ENCODE results near the gene UCP1.
A peak's percentile ranks its signal among the peaks of the same experiment; 100 is the strongest.
"Not testable (repeated sequence)": the region's sequence is repeated elsewhere in the genome, so short reads cannot be mapped to it uniquely, and the experiment has no call there.

UCP1 gene

DNA sequence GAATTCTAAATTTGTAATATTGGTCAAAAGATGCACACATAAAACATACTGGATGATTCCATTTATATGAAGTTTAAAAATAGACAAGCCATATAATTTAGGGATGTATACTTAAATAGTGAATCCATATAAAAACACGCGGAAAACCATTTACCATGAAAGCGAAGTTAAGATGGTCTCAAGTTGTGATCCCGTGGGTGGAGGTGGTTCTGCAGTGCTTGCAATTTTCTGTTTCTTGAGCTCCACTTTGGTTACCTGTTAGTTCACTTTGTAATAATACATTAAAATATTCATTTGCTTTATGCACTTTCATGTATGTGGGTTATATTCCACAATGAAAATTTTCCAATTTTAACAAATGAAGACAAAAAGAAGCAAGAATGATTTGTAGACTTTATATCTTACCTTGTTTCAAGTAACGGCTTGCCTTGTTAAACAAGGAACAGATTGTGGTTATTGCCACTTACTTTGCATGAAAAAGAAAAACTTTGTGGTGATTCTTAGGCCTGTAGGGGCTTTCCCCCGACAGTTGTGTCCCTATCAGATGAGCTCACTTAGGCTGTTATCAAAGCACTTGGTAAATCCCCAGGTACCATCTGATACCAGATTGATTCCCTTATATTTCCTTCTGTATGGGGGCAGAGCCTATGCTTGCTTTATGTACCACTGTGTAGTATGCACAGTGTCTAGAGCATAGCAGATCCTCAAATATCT is 12.2 kb downstream of the UCP1 start:
- FAIRE-seq (no peak), DNase-seq (ENCODE audit: insufficient read length, low spot score) (no peak)

DNA sequence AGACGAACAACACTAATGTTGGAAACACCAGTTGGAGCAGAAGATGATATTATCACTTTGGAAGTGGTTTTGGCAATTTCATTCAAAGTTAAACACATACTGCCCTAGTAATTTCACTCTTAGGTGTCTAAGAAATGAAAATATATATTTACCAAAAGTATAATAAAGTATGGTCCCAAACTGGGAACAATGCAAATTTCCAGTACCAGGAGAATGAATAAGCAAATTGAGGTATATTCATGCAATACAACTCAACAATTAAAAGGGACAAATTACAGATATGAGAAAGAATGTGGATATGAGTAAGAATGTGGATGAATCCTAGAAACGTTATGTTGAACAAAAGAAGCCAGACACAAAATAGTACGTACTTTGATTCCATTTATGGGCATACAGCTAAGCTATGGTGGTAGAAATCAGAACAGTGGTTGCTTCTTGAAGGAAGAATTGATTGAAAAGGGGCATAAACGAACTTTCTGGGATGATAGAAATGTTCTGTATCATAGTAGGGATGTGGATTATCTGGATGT is 34.7 kb downstream of the UCP1 start:
- DNase-seq (ENCODE audit: insufficient read length, low spot score) (no peak), FAIRE-seq (no peak)

DNA sequence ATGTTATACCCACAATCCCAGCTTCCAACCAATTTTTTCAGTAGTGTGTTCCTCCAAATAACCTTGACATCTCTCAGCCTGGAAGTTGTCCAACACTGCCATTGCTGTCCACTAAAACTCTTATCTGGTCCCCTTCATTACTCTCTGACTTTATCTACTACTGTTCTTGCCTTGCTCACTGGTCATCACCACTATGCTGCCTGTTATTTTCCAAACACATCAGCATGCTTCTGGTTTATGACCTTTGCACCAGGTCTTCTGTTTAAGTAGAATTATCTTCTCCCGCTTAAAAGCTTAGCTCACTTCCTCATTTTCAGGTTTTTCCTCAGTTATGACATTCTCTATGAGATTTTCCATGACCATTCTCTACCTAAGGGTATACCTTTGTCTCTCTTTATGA is 39.3 kb downstream of the UCP1 start:
- DNase-seq (ENCODE audit: insufficient read length, low spot score), result no peak
- no peak for FAIRE-seq

DNA sequence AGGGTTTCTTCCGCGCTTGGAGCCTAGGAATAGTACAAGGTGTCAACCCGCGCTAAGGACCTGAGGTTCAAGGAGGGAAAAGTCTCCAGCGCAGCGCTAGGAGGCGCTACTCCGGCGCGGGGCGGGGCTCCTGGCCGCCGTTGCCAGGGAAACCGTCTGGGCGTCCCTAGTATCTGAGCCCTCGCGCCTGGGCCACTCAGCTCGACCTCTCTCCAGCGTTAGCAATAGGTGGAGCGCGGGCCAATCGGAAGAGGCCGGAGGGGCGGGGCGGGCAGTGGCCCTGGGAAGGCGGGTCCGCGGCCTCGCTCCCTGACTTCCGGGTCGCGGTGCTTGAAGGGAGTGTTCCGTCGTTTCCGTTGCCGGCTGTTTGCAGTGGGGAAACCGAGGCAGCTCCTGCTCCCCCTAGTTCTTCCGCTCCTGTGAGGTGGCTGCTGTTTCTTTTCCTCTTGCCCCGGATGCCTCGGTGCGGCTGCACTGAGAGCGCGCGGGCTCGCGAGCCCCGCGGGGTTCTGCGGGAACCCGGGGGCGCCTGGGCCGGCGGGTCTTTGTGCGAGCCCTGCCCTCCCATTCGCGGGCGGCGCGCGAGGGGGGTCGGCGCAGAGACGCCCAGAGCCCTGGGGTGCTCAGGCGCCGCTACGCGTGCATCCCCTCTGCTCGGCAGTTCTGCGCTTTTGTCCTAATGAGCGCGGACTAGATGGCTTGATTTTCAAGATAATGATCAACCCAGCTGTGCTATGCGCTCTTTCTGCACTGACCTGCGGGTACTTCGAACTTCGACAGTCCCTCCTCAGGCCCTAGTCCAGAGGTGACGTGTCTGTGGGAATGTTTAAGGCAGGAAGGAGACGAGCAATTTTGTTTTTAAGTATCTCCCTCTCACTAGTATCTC is 44.7 kb downstream of the UCP1 start, which contains the start of gene ELMOD2:
TSS of gene ELMOD2 (plus strand) at position 312 of the 886 bp plus-strand sequence. CDS start 1,261 bp downstream, outside the sequence.
- peak; percentile 93 for FAIRE-seq
- DNase-seq (ENCODE audit: insufficient read length, low spot score), result peak; percentile 95

DNA sequence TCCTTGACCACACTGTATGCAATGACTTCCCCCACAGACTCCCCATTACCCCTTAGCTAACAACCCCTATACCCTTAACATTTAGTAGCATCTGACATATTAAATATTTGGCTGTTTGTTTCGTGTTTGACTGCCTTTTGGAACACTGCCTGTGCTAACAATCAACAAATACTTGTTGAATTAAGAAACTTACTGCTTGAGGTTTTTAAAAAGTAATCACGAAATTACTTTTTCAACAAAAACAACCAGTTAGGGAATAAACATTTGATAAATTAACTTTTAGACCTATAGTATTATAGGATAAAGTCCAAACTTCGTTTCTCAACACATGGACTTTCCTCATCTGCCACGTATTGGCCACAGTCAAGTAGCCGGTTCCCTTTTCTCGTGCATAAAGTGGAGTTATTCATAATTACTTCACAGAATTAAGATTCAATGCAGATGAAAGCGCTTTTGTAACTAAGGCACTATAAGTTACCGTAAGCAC is 45.3 kb downstream of the UCP1 start:
- no peak for DNase-seq (ENCODE audit: insufficient read length, low spot score)
- FAIRE-seq, result no peak

DNA sequence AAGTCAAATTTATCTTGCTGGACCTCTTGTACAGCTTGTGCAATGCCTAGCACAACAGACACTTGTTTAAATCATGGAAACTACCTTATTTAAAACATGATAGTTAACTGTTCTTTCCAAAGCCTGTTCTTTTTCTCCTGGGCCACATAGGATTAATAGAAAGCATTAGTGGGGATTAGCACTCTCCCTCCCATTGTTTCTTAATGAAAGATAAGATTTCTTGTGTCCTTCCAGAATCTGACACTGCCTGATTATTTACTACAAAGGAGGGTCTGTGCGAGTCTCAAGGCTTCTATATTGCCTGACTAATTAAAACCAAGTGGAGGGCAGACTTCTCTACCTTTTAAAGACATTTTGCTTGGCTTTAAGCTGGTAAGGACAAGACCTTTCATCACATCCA is 53.3 kb downstream of the UCP1 start:
- DNase-seq (ENCODE audit: insufficient read length, low spot score) (no peak), FAIRE-seq (no peak)

DNA sequence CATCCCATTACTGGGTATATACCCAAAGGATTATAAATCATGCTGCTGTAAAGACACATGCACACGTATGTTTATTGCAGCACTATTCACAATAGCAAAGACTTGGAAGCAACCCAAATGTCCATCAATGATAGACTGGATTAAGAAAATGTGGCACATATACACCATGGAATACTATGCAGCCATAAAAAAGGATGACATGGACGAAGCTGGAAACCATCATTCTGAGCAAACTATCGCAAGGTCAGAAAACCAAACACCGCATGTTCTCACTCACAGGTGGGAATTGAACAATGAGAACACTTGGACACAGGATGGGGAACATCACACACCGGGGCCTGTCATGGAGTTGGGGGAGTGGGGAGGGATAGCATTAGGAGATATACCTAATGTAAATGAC is 55.0 kb downstream of the UCP1 start:
- DNase-seq (ENCODE audit: insufficient read length, low spot score); FAIRE-seq: not testable (repeated sequence)

Measured in HTR-8/SVneo (cell line).